ENCODE data around the gene POU3F1. TPM values are rescaled to one million over a fixed set of nuclear protein-coding genes. Genes with fewer than 3 reads are reported as not detected.

The POU3F1 gene
- total RNA-seq = under 0.01 TPM in 2 replicates

DNA sequence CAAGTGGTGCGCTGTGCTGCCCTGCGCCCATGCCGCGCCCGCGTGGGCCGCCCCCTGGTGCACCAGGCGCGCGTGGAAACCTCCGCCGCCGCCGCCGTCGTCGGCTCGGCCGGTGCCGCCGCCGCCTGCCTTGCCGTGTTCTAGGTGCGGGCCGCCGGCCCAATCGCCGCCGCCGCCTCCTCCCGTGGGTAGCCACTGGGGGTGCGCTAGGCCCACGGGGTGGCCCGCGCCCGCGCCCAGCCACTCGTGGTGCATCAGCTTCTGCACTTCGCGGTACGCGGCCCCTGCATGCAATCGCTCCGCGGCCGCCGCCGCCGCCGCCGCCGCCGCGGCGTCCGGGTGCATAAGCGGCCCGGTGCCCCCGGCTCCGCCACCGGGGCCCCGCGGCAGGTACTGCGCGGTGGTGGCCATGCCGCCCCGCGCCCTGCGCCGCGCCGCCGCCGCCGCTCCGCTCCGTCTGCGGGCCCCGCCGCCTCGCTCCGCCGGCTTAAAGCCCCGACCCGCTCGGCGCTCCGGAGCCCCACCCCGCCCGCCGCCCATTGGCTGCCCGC lies at the start of gene POU3F1:
Gene POU3F1, minus strand, starts transcription at position 461 of the 551 bp plus-strand sequence. Its CDS starts 50 bp downstream, at position 411.
- H2AFZ ChIP-seq (ENCODE audit: low read length) = peak within 1 kb of the TSS; percentile 29
- H3K27me3 ChIP-seq (ENCODE audit: insufficient read depth, low read length) = peaks cover 66% of the 10 kb centered on the region
- no peaks in the 10 kb centered on the region for H3K36me3 ChIP-seq (ENCODE audit: insufficient read depth, low read length)

DNA sequence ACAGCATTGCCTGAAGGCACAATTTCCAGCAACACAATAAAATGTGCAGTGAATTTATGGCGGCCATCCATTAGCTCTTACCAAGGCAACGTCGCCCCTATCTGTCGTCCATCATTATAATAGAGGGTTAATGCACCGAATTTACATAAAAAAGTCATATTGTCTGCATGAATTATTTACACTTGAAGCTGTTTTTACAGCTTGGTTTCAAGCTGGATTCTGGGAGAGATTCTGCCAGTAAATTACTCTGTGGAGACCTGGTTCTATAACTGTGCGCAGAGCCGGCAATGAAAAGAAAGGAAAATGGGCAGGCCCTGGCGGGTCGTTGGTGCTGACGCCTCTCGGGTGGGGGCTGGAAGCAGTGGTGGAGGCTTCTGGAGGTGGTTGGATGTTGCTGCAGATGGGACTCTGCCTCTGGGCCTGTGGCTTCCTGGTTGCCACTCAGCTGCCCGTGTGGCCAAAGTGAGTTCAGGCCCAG lies 48.9 kb upstream of the POU3F1 start:
- Histone ChIP-seq H3K9me3 (ENCODE audit: low read depth, low read length) (no peaks in the 10 kb centered on the region), H3K79me2 (ENCODE audit: insufficient read depth, low read length) (no peaks in the 10 kb centered on the region), H3K4me2 (ENCODE audit: insufficient read depth, low read length) (no peak overlapping the region), H3K4me1 (ENCODE audit: insufficient read depth, low read length) (no peaks in the 10 kb centered on the region), H4K20me1 (ENCODE audit: insufficient read depth, low read length) (no peaks in the 10 kb centered on the region), H3K27me3 (ENCODE audit: insufficient read depth, low read length) (peaks cover 16% of the 10 kb centered on the region), H3K27ac (ENCODE audit: low read depth, low read length) (no peak overlapping the region), H2AFZ (ENCODE audit: low read length) (no peak overlapping the region), H3K4me3 (ENCODE audit: insufficient read depth, low read length) (no peak overlapping the region), H3K36me3 (ENCODE audit: insufficient read depth, low read length) (no peaks in the 10 kb centered on the region)
- TF ChIP-seq, protein P1, sequence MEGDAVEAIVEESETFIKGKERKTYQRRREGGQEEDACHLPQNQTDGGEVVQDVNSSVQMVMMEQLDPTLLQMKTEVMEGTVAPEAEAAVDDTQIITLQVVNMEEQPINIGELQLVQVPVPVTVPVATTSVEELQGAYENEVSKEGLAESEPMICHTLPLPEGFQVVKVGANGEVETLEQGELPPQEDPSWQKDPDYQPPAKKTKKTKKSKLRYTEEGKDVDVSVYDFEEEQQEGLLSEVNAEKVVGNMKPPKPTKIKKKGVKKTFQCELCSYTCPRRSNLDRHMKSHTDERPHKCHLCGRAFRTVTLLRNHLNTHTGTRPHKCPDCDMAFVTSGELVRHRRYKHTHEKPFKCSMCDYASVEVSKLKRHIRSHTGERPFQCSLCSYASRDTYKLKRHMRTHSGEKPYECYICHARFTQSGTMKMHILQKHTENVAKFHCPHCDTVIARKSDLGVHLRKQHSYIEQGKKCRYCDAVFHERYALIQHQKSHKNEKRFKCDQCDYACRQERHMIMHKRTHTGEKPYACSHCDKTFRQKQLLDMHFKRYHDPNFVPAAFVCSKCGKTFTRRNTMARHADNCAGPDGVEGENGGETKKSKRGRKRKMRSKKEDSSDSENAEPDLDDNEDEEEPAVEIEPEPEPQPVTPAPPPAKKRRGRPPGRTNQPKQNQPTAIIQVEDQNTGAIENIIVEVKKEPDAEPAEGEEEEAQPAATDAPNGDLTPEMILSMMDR (IDR thresholded peaks at IDR 0.05; ENCODE audit: extremely low read depth, low read depth, low read length) = no peak
- no peak for DNase-seq (ENCODE audit: insufficient read length, low spot score, missing footprints)

More for the DNA sequence above, at the start of gene POU3F1:
- Histone ChIP-seq H3K9me3 (ENCODE audit: low read depth, low read length) (no peaks in the 10 kb centered on the region), H3K27ac (ENCODE audit: low read depth, low read length) (no peak within 1 kb of the TSS), H3K4me2 (ENCODE audit: insufficient read depth, low read length) (peak within 1 kb of the TSS; percentile 76), H4K20me1 (ENCODE audit: insufficient read depth, low read length) (peaks cover 3% of the 10 kb centered on the region), H3K79me2 (ENCODE audit: insufficient read depth, low read length) (no peaks in the 10 kb centered on the region), H3K4me1 (ENCODE audit: insufficient read depth, low read length) (no peaks in the 10 kb centered on the region), H3K4me3 (ENCODE audit: insufficient read depth, low read length) (peak within 1 kb of the TSS; percentile 66)
- no peak for DNase-seq (ENCODE audit: insufficient read length, low spot score, missing footprints)
- TF ChIP-seq, protein P1 (IDR thresholded peaks at IDR 0.05; ENCODE audit: extremely low read depth, low read depth, low read length) = no peak

DNA sequence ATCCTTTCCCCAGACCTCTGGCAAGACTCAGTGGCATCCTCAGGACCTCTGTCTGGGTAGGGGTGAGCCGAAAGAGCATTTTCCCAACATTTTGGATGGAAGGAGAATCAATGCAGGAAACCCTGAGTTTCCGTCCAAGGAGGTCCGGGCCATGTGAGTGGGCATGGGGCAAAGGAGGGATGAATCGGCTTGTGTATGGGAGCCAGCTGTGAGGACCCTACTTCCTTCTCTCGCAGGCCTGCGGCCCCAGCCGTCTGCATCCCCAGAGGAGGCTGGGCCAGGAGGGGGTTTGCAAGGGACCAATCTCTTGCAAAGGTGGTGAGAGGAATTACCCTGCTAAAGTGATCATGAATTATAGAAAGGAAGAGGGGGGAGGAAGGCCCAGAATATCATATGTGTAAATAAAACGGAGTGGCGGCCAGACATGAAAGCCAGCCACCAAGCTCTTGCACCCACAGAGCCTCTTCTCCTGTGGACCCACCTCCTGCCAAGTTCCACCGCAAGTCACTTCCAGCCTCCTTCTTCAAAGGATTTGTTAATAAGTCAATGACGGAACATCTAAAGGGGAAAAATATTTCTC lies 48.2 kb upstream of the POU3F1 start:
- TF ChIP-seq, protein P1 (IDR thresholded peaks at IDR 0.05; ENCODE audit: extremely low read depth, low read depth, low read length) = no peak
- H3K4me1 ChIP-seq (ENCODE audit: insufficient read depth, low read length) = no peaks in the 10 kb centered on the region
- DNase-seq (ENCODE audit: insufficient read length, low spot score, missing footprints) = no peak
- peaks cover 16% of the 10 kb centered on the region for H3K27me3 ChIP-seq (ENCODE audit: insufficient read depth, low read length)
- no peak overlapping the region for H3K27ac ChIP-seq (ENCODE audit: low read depth, low read length)
- H2AFZ ChIP-seq (ENCODE audit: low read length) = no peak overlapping the region
- no peaks in the 10 kb centered on the region for H3K79me2 ChIP-seq (ENCODE audit: insufficient read depth, low read length)
- H3K9me3 ChIP-seq (ENCODE audit: low read depth, low read length) = no peaks in the 10 kb centered on the region
- H4K20me1 ChIP-seq (ENCODE audit: insufficient read depth, low read length) = no peaks in the 10 kb centered on the region
- no peak overlapping the region for H3K4me2 ChIP-seq (ENCODE audit: insufficient read depth, low read length)
- H3K4me3 ChIP-seq (ENCODE audit: insufficient read depth, low read length) = no peak overlapping the region
- H3K36me3 ChIP-seq (ENCODE audit: insufficient read depth, low read length) = no peaks in the 10 kb centered on the region

All from osteoblast (primary cell).